K562 (cell line): ENCODE results near the gene SRC. TPM values are rescaled to one million over a fixed set of nuclear protein-coding genes. Genes with fewer than 3 reads are reported as not detected.

Source experiments
- ATAC-seq: fragments of 200-7000 bp; cut with Tn5 transposase; 3 replicates; pipeline ENCODE4 v1.9.1; 2020; ENCODE audit warnings: moderate library complexity
- BruUV-seq: library from RNA; stranded (reverse); fragments of 400-500 nt; replicated peaks from 2 replicates; lab custom pipeline; 2021; lab: Mats Ljungman, UMichigan
- CTCF ChIA-PET: fragments of 300-600 bp; formaldehyde crosslinking; extraction: SDS; loops from one replicate; lab custom pipeline; 2021; ENCODE audit warnings: low intra/inter-chr PET ratio; lab: Yijun Ruan, JAX
- POLR2A ChIA-PET: fragments of 300-600, 350-650 bp; sonication (Branson Sonifier 250); formaldehyde crosslinking; extraction: SDS; loops from one replicate; lab custom pipeline; 2021; ENCODE audit warnings: antibody characterized with exemption, inconsistent platforms; lab: Yijun Ruan, JAX
- DNase-seq, 4 experiments: peaks; one replicate each; pipeline versions ENCODE4 v3.0.0 to v3.0.0-alpha.2; 2011 to 2018; ENCODE audit warnings: low spot score in 3 of 4, mixed read lengths in 3 of 4; ENCODE audit errors: extremely low read depth in 1 of 4
- FAIRE-seq: peaks from 2 replicates; lab custom pipeline; 2011; peaks lifted over from hg19 to GRCh38; lab: Jason Lieb, UNC
- H2AFZ ChIP-seq: 2 replicates; pipeline ENCODE4 v1.6.0; 2011; ENCODE audit warnings: low read depth, low read length, control low read depth, inconsistent platforms
- H3K27ac ChIP-seq: fragments of 200-600 bp; 3 replicates; pipeline ENCODE4 v1.8.0; 2011; ENCODE audit warnings: low read depth, mild to moderate bottlenecking, control low read depth, inconsistent platforms, low read length, moderate library complexity, mixed read lengths; ENCODE audit errors: extremely low read depth
- H3K27me3 ChIP-seq, 2 experiments: fragments of 300-600 bp in 1 of 2; 2 replicates in 1 of 2; 3 replicates in 1 of 2; pipeline versions ENCODE4 v1.6.0 to v1.8.0; 2011; ENCODE audit warnings: inconsistent platforms in 2 of 2, low read length in 2 of 2, mild to moderate bottlenecking in 1 of 2, mixed read lengths in 1 of 2, moderate library complexity in 1 of 2; ENCODE audit not compliant: control insufficient read depth in 2 of 2, insufficient read depth in 2 of 2
- H3K36me3 ChIP-seq: fragments of 300-600 bp; 3 replicates; pipeline ENCODE4 v1.8.0; 2011; ENCODE audit warnings: mild to moderate bottlenecking, low read length, inconsistent platforms; ENCODE audit not compliant: control insufficient read depth, insufficient read depth
- H3K4me1 ChIP-seq, 2 experiments: fragments of 200-600 bp in 1 of 2; replicated peaks in 1 of 2; 2 replicates in 1 of 2; 3 replicates in 1 of 2; pipeline versions ENCODE4 v1.5.1 to v1.8.0; 2011; ENCODE audit warnings: inconsistent platforms in 2 of 2, low read length in 2 of 2, mild to moderate bottlenecking in 1 of 2, mixed read lengths in 1 of 2, moderate library complexity in 1 of 2; ENCODE audit not compliant: control insufficient read depth in 2 of 2, insufficient read depth in 2 of 2
- H3K4me2 ChIP-seq: 2 replicates; pipeline ENCODE4 v1.6.1; 2011; ENCODE audit warnings: low read length, control low read depth, inconsistent platforms, mixed read lengths; ENCODE audit not compliant: insufficient read depth
- H3K4me3 ChIP-seq: fragments of 200-600 bp; sonication (generic), shearing (Covaris generic); 2 replicates; pipeline ENCODE4 v1.5.1; 2016; ENCODE audit warnings: control low read depth, inconsistent platforms
- H3K79me2 ChIP-seq: fragments of 200-600 bp; 3 replicates; pipeline ENCODE4 v1.8.0; 2011; ENCODE audit warnings: low read length, inconsistent platforms; ENCODE audit not compliant: control insufficient read depth, insufficient read depth
- H3K9ac ChIP-seq, 2 experiments: 2 replicates each; pipeline versions ENCODE4 v1.6.0 to v1.6.1; 2011; ENCODE audit warnings: low read depth in 2 of 2, low read length in 2 of 2, control low read depth in 1 of 2, inconsistent platforms in 1 of 2, mild to moderate bottlenecking in 1 of 2, mixed read lengths in 1 of 2; ENCODE audit not compliant: insufficient read depth in 1 of 2
- H3K9me1 ChIP-seq: one replicate; pipeline ENCODE4 v1.6.0; 2011; ENCODE audit warnings: inconsistent platforms, mild to moderate bottlenecking, low read length, moderate library complexity; ENCODE audit not compliant: control insufficient read depth, insufficient read depth
- H3K9me3 ChIP-seq: replicated peaks from 2 replicates; pipeline ENCODE4 v1.5.1; 2011; ENCODE audit warnings: low read depth, low read length, inconsistent platforms; ENCODE audit not compliant: control insufficient read depth, insufficient read depth
- H4K20me1 ChIP-seq: replicated peaks from 2 replicates; pipeline ENCODE4 v1.6.1; 2011; ENCODE audit warnings: low read length, inconsistent platforms, mixed read lengths; ENCODE audit not compliant: control insufficient read depth, insufficient read depth
- CCNT2 ChIP-seq: IDR thresholded peaks from 2 replicates; pipeline ENCODE4 v1.6.1; 2011; ENCODE audit warnings: borderline replicate concordance, low read depth, mild to moderate bottlenecking, moderate library complexity, mixed read lengths, low read length; ENCODE audit not compliant: insufficient read length; ENCODE audit errors: extremely low read depth
- CEBPB ChIP-seq: fragments of 450-650 bp; IDR thresholded peaks from 2 replicates; pipeline ENCODE4 v1.6.1; 2016; ENCODE audit warnings: missing genetic modification characterization, missing compliant biosample characterization
- CTCFL ChIP-seq: IDR thresholded peaks from 2 replicates; pipeline ENCODE4 v1.6.1; 2011; ENCODE audit warnings: borderline replicate concordance, low read depth, mild to moderate bottlenecking, moderate library complexity, low read length; ENCODE audit not compliant: insufficient read depth, poor library complexity, severe bottlenecking
- NFIC ChIP-seq: fragments of 450-650 bp; IDR thresholded peaks from 2 replicates; pipeline ENCODE4 v1.6.1; 2017; ENCODE audit warnings: mild to moderate bottlenecking, inconsistent platforms
- REST ChIP-seq, 2 experiments: fragments of 450-650 bp; formaldehyde crosslinking in 1 of 2; IDR thresholded peaks; 2 replicates each; pipeline versions ENCODE4 v1.4.0 to v1.6.1; 2014 to 2020; ENCODE audit warnings: mild to moderate bottlenecking in 2 of 2, borderline replicate concordance in 1 of 2, low read depth in 1 of 2
- SMAD1 ChIP-seq: fragments of 150-350 bp; IDR thresholded peaks from 2 replicates; pipeline ENCODE4 v1.6.1; 2014; ENCODE audit warnings: low read length, low read depth; ENCODE audit not compliant: partially characterized antibody
- ZBTB12 ChIP-seq: fragments of 250-450 bp; sonication (Bioruptor Pico); IDR thresholded peaks from 2 replicates; pipeline ENCODE4 v1.4.0; 2020
- ZNF184 ChIP-seq: sonication (generic); formaldehyde crosslinking; IDR thresholded peaks from 2 replicates; pipeline ENCODE4 v1.5.0; 2020; ENCODE audit warnings: missing genetic modification reagents
- WGBS: fragments of 100-300 bp; shearing (Covaris generic); methylation state at CpG from one replicate; pipeline ENCODE4 v1.1.6; 2016; ENCODE audit warnings: low coverage, mixed read lengths; ENCODE audit not compliant: insufficient coverage; ENCODE audit errors: missing lambda C conversion rate; 5-methylcytosine and 5-hydroxymethylcytosine counted together
- in situ Hi-C: fragments of 300-500 bp; cut with MboI; formaldehyde crosslinking; loops from 4 replicates; pipeline ENCODE4 v1.15.0; 2018; ENCODE audit warnings: inconsistent platforms, mixed read lengths
- intact Hi-C: fragments of 100-400 bp; cut with micrococcal nuclease; formaldehyde crosslinking; loops from 2 replicates; pipeline ENCODE4 v1.14.2; 2022
- polyA plus RNA-seq, 8 experiments: library from polyadenylated mRNA; depleted of rRNA in 4 of 8; stranded (reverse) in 5 of 8; unstranded in 3 of 8; fragments of >200 nt; fragmentation: Nextera tagmentation in 2 of 8; fragmentation: Illumina TruSeq in 1 of 8; extraction: Ambion mirVana in 2 of 8; extraction: Trizol in 1 of 8; gene quantifications; 2 replicates each; pipeline versions ENCODE4 v1.2.1 to v1.2.3, GENCODE V29; 2011 to 2014; ENCODE audit warnings: inconsistent platforms in 1 of 8, missing spikeins in 1 of 8
- total RNA-seq, 7 experiments: library from RNA; depleted of rRNA in 6 of 7; stranded (reverse); fragments of >200 nt in 6 of 7; fragmentation: Illumina TruSeq in 2 of 7; extraction: Trizol in 2 of 7; gene quantifications; 2 replicates each; pipeline versions ENCODE4 v1.2.1 to v1.2.3, GENCODE V29; 2011 to 2021; ENCODE audit warnings: low replicate concordance in 1 of 7

Gene SRC
- total and polyA plus RNA-seq, 9 of the 15 experiments (the other 6 are each of a cell fraction or from before 2014, with no cell fraction given), result 0.06 to 8.5 (median 3.1) TPM

DNA sequence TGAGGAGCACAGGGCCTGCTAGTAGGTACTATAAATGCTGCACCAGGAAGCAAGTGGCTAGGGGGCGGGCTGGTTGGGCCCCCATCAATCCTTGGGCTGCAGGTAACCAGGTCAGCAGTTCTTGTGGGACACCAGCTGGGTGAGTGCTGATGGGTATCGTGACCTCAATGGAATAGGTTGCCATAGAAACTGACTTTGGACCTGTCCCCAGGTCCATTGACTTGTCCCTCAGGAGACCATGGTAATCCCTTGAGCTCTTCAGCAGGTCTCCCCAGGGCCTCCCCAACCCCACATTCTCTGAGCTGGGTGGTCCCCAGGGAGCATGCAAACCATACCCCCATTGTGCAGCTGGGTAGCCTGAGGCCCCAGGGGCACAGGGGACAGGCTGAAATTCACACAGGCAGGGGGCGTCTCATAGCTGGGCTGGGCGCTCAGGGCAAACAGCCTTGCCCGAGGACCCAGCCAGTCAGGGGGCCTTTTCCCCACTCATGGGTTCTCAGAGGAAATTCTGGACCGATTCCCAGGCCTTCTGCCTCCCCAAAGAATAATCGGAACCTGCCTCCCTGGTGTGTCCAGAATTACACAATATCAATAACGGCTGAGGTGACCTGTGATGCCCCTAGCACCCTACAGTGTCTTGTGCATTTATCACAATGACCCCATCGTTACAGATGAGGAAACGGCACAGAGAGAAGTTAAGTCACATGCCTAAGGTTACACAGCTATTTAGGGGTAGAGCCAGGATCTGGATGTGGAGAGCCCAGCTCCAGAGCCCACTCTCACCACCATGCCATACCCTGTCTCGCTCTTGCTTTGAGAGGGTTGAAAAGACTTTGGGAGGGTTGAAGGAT is 35.9 kb downstream of the SRC start:
- Histone ChIP-seq H3K9me3 (no peaks in the 10 kb centered on the region), H3K4me2 (no peak overlapping the region), H3K27ac (no peak overlapping the region), H4K20me1 (no peaks in the 10 kb centered on the region), H3K9me1 (no peaks in the 10 kb centered on the region), H3K27me3 (no peaks in the 10 kb centered on the region), H3K36me3 (no peaks in the 10 kb centered on the region), H3K4me3 (no peak overlapping the region), H3K79me2 (peaks cover 3% of the 10 kb centered on the region; the same call in 1 of the 3 replicates), H3K4me1 (peaks cover 40 to 71% of the 10 kb centered on the region in 2 experiments), H3K9ac (no peak overlapping the region), H2AFZ (no peak overlapping the region)
- intact Hi-C loops (loop anchor here (5.0 kb wide), 1 partner anchor 95 kb away; the partner anchor contains the start of gene MANBAL), in situ Hi-C loops (loop anchor here (5.0 kb wide), 1 partner anchor 95 kb away; the partner anchor contains the start of gene MANBAL)
- BruUV-seq, result no TSS peak
- DNase-seq, result no peak
- FAIRE-seq, result no peak
- ChIA-PET POLR2A (interaction anchor here (0.6 to 1.2 kb wide), 3 partner anchors 21 to 120 kb away, joined by 3 read pairs; no protein-coding TSS in a partner anchor), CTCF (no interaction called here)
- no peak for ATAC-seq
- WGBS, result 62% methylated on average over 11 of the region's 11 CpGs
- TF ChIP-seq SMAD1, result no peak
- no peak for TF ChIP-seq CCNT2
- peak; percentile 74 for TF ChIP-seq CEBPB (tag)
- TF ChIP-seq REST (IDR thresholded peaks at IDR 0.05; ENCODE audit: borderline replicate concordance), result no peak
- no peak for TF ChIP-seq REST (CRISPR knock-in tag; IDR thresholded peaks at IDR 0.05; ENCODE audit: low read depth)
- no peak for TF ChIP-seq ZBTB12 (CRISPR knock-in tag)
- TF ChIP-seq CTCFL, result no peak
- TF ChIP-seq NFIC, result no peak
- TF ChIP-seq ZNF184 (CRISPR knock-in tag), result no peak
